DMS53 treated with DMSO at 0.1 percent for 48 hours (cell line): ENCODE results near the gene CSNK1D.
"Not testable (repeated sequence)": the region's sequence is repeated elsewhere in the genome, so short reads cannot be mapped to it uniquely, and the experiment has no call there.

Source experiments
- DNase-seq: peaks from one replicate; lab custom pipeline; 2025; ENCODE audit not compliant: unreplicated experiment; lab: John Stamatoyannopoulos, UW

The CSNK1D gene

DNA sequence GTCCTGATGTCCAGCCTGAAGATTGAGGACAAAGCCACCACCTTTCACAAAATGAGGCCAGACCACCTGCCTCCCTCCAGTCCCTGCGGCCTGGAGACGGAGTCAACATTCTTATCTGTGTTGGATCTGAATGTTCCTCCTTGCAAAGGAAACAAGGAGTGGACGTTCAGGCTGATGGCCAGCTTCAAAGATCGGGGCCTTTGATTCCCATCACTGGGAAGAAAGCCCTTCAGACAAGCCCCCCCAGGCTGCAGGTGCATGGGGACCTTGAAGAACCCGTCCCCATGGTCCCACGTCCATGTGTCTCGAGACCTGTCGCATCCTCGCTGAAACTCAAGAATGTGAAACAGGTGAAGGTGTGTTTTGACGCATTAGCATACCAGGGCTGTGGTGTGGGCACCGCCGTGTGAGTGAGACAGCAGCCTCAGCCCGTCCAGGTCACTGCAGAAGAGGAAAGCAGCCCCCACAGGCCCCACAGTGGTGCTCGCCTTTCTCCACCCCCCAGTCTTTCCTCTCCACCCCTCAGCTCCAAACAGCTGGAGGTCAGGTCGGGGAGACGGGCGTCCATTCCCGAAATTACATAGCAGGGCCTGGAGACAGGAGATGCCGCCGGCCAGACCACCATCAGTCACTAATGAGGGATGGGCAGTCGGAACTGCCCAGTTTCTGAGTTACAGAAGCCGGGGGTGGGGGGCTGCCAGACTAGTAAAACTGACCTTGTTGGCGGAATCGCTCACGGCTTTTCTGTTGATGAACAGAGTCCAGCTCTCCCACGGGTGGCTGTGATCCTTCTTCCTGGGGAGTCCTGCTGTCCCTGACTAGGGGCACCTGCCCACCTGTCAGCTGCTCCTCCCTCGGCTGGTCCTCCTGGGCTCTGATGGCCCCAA is 877 bp upstream of the CSNK1D start:
- no peak for DNase-seq

DNA sequence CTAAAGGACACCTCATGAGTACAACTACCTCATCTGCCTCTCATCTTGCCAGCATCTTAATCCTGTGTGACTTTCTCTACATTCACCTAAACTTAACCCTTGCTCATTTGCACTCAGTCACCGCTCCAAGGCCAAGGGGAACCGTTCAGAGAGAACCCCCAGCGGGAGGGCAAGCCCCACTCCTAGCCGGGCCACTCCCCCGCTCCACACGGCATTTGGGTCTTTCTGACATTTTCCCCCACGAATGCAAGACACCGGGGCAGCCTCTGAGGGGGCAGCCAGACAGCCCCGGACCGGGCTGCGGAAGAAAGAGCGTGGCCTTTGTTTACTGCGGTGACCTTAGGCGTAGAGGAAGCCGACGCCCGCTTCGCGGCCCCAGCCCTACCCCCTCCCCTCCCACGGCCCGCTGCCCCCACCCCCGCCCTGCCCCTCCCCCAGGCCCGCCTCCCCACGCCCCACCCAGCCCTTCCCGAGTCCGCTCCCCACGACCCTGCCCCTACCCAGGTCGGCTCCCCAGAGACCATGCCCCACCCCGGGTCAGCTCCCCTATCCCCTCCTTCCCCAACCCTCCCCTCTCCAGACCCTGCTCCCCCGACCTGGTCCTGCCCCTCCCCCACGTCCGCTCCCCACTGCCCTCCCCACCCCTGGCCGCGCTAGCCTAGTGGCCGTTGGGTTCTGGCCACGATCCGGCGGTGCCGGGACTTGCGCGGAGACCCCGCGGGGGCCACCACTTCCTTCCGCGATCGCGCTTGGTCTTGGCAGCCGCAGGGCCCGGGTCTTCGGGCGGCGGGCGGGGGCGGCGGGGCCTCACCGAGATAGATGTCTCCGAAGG is 789 bp downstream of the CSNK1D start:
- no peak for DNase-seq

DNA sequence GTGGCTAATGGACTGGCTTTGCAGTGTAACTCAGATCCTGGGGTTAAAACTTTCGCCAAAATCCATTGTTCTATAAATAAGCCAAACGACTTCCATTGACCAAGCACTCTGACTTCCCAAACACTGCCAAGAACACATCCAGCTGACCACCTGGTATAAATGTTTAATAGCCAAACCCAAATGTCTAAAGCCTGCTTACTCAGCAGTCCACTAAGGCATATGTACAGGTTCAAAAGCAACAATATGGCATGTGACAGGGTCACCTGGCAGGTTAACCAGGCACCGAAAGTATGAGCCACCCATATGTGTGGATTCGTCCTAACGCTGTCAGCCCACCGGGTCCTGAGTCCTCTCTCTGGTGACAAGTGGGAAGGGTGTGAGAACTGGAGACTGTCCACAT is 2.1 kb downstream of the CSNK1D start:
- no peak for DNase-seq

DNA sequence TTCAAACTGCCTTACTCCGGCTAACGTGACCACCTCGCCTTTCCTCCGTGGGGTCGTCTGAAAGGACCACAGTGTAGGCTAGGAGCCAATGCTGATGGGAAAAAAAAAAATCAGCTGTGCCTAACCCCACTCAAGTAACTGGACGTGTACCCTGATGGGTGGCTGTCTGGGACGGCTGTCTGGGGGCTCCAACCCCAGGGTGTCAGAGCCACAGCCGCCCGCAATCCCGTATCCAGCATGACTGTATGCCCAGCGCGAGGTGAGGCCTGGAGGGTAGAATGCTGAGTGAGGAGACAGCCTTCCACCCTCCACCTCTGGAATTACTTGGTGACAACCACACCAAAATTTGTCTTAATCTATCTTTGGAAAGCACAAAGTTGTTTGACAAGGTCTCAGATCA is 2.8 kb downstream of the CSNK1D start:
- no peak for DNase-seq

DNA sequence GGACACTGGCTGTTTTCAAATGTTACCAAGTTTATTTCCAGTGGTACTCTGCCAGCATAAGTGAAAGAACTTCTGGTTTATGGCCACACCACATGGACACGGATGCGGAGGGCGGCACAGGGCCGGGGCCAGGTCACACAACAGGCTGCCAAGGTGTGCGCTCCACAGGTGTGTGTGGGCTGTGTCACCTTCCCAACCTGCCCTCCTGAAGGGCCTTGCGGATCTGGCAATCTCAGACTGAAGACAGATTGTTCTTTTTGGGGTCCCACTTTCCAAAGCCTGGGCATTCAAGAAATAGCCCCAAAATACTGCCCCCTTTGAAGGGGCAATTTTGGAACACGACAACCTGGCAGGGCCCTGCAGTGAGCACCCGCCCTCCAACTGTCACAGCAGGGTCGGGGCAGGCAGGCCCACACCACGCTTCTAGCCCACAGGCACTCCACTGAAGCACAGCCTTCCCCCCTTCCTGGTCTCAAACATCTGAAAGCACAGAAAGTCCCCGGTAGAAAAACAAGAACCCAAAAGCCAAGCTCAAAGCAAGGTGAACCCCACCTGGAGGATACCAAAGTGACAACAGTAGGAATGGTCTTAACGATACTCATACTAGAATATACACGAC is 3.5 kb downstream of the CSNK1D start:
- DNase-seq: no peak

DNA sequence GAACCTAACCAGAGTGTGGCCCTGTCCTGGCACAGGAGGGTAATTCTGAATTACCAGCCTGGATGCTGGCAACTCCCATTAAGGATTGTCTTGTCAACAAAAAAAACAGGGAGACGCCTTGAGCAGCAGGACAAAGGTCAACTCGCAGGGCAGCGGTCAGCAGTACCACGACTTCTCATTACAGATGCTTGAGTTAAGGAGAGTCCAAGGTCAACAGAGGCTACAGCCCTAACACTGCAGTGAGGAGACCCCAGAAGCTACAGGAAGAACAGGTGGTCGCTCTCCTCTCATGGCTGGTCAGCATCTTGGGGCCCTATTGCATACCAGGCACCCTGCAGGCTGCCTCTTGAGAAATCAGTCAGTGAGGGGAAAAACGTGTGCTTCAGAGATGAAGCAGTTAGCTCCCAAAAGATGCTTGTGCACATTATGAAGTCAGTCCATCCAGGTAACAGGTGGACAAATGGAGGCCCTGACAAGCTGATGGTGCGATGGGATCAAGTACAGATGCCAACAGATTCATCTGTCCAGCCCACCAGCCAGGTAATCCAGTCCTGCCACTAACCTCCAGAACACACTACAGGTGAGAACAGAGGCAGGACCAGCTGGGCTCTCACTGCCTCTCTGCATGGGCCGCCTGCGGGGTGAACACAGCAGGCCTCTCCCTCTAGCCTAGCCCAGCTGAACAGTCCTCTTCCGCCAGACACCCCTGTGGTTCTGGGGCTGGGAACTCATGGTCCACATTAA is 4.2 kb downstream of the CSNK1D start:
- no peak for DNase-seq

DNA sequence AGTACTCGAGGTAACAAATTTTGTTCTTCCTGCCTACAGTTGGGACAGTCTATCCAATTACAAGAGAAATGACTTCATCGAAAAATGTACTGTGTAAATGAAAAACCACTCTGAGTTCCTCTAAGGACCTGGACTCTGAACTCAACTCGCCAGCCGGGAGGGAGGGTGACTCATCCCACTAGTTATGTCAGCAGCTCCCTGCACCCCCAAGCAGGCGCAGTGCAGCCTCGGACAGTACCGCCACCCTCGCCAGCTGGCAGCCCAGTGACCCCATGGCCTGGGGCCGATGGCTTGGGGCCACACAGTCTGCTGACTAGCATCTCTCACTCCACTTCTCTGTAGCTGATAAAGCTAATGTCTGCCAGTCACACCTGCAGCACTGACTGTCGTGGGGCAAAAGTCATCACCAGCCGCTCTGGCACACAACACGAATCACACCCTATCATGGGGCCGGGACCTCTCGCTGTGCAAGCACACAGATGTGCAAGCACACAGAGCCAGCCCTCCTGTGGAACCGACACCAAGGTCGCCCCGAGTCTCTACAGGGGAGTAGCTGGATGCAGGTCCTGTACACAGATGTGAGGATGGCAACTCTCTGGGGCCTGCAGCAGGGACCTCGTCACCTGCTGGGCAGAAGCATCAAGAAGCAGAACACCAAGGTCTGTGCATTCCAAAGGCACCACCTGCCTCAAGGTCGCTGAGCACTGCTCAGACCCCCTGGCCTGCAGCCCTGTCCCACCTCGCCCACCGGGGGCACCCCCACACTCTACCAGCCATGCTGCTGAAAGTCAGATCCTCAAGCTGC is 5.7 kb downstream of the CSNK1D start:
- DNase-seq: peak; percentile 98

DNA sequence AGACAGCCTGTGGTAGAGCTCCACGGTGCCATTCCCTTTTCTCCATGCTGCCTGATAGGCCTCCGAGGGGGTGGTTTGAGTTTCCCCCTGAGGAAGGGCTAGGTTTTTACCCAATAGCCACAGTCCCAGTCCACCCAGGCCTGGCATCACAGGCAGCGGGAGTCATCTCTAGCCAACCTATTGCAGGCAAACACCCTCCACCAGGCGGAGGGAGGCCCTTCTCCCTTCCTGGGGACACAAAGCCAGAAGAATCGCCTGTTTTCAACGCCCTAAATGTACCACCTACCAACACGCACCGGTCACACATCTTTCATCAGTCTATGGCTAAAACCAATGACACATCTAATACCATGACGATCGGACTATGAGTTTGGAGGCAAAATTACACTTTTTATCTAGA is 7.4 kb downstream of the CSNK1D start:
- DNase-seq: no peak

DNA sequence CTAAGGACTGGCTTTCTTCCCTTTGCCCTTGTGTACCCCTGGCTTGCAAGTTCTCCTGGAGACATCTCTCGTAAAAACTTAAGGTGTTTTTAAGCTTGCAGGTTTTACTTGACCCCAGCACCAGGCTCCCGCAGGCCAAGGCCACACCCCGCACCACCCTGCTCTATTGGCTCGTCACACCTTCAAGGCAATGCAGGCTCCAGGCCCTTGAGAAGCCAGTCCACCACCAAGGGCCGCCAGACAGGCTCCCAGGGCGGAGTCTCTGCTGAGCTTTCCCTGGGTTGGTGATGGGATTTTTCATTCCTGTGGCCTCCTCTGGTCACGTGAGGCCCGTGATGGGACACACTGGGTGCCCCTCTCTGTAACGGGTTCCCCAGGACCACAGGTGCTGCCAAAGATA is 9.9 kb downstream of the CSNK1D start:
- DNase-seq: no peak

DNA sequence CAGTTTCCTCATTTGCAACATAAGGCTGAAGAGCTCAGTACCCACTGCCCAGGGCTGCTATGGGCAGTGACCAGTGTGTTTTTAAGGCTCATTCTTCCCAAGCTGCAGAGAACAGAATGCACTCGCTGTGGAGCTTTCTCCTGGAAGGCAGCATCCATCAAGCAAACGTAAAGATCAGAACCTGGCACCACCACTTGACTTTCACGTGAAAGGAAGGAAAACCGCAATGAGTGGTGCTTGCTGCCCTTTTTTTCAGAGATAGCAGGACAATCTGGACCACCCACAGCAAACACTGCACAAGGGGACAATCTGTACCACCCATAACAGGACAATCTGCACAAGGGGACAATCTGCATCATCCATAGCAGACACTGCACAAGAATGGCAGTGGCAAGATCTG is 11.2 kb downstream of the CSNK1D start:
- DNase-seq: no peak

DNA sequence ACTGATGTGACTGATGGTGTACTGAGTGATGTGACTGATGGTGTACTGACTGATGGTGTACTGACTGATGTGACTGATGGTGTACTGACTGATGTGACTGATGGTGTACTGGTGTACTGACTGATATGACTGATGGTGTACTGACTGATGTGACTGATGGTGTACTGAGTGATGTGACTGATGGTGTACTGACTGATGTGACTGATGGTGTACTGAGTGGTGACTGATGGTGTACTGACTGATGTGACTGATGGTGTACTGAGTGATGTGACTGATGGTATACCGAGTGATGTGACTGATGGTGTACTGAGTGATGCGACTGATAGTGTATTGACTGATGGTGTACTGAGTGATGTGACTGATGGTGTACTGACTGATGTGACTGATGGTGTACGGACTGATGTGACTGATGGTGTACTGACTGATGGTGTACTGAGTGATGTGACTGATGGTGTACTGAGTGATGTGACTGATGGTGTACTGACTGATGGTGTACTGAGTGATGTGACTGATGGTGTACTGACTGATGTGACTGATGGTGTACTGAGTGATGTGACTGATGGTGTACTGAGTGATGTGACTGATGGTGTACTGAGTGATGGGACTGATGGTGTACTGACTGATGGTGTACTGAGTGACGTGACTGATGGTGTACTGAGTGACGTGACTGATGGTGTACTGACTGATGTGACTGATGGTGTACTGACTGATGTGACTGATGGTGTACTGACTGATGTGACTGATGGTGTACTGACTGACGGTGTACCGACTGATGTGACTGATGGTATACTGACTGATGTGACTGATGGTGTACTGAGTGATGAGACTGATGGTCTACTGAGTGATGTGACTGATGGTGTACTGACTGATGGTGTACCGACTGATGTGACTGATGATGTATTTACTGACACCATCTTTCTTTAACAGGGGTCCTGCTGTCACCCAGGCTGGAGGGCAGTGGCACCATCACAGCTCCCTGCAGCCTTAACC is 13.2 kb downstream of the CSNK1D start:
- not testable (repeated sequence) for DNase-seq

DNA sequence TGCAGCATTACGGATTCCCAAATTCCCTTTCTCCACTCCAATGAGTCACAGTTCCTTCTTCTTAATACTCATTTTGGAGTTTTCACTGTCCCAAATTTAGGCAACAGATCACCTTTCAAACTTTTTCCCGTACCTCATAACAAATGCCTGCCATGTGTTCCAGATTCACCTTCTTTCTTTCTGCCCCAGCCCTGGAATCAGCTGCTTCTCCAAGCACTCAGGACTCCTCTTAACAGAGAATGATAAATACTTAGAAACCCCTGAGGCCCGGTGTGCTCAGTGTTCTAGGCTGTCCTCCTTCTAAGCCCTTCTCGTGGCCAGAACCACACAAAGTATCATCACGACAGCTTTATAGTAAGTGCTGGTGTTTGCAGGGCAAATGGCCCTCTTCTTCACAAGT is 14.9 kb downstream of the CSNK1D start:
- DNase-seq: no peak

DNA sequence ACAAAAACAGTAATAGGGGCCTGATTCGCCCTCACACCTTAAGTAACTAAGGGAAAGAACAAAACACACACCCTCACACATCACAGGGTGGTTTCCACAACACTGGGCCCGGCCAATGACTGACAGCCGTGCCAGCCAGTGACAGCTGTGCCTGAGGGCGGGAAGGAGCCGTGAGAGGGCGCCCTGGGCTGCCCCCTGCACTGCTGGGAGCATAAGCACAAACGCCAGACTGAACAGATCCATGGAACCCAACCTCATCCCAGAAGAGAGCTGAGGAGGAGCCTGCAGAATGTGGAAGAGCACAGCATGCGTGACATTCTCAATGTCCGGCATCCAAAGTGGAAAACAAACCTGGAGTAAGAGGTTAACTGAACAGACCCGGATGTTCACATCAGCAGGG is 16.0 kb downstream of the CSNK1D start:
- DNase-seq: no peak

DNA sequence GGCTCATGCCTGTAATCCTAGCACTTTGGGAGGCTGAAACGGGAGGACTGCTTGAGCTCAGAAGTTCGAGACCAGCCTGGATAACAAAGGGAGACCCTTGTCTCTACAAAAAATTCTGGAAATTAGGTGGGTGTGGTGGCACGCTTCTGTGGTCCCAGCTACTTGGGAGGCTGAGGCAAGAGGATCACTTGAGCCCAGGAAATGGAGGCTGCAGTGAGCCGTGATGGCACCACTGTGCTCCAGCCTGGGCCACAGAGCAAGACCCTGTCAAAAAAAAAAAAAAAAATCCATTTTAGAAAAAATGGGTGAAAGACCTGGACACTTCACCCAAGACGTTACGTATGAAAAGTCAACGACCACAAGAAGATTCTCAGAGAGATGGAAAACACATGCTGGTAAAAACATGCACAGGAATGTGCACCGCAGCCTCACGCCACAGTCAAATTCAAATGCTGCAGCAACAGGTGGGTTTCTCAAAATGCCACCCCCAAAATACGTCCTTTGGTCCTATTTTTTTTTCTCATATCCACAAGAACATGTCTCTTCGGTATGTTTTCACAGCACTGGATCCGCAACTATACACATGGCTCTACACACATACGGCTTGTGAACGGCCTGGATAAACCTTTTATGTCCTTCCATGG is 17.1 kb downstream of the CSNK1D start:
- DNase-seq: no peak

DNA sequence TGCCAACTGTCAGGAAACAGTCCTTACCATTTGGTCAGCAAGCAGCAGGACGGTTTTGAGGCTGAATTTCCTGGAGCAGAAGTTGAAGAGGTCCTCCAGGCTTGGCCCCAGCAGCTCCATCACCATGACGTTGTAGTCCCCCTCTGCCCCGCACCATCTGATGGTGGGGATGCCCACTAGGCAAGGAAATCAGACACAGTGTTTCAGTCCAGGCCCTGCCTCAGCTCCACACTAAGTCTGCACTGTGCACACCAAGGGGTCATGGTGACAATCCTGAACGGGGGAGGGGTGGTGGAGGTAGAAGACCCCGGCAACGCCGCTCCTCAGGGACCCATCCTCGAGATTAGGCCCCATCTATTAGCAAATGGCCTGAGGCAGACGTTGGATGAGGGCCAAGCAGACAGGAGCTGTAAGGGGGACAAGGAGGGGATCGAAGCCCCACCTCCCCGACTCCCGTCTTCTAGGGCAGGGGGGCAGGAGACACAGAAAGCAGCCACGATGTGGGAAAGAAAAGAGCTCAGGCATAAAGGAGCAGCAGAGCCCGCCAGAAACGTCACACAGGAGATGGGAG is 18.0 kb downstream of the CSNK1D start:
- DNase-seq: no peak

DNA sequence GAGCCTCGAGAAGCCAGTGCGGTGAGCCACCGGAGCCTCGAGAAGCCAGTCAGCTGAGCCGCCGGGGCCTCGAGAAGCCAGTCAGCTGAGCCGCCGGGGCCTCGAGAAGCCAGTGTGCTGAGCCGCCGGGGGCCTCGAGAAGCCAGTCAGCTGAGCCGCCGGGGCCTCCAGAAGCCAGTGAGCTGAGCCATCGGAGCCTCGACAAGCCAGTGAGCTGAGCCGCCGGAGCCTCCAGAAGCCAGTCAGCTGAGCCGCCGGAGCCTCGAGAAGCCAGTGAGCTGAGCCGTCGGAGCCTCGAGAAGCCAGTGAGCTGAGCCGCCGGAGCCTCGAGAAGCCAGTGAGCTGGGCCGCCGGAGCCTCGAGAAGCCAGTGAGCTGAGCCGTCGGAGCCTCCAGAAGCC is 18.8 kb downstream of the CSNK1D start:
- not testable (repeated sequence) for DNase-seq

DNA sequence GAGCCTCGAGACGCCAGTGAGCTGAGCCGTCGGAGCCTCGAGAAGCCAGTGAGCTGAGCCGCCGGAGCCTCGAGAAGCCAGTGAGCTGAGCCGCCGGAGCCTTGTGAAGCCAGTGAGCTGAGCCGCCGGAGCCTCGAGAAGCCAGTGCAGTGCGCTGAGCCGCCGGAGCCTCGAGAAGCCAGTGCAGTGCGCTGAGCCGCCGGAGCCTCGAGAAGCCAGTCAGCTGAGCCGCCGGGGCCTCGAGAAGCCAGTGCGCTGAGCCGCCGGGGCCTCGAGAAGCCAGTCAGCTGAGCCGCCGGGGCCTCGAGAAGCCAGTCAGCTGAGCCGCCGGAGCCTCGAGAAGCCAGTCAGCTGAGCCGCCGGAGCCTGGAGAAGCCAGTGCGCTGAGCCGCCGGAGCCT is 19.4 kb downstream of the CSNK1D start:
- DNase-seq: not testable (repeated sequence)

DNA sequence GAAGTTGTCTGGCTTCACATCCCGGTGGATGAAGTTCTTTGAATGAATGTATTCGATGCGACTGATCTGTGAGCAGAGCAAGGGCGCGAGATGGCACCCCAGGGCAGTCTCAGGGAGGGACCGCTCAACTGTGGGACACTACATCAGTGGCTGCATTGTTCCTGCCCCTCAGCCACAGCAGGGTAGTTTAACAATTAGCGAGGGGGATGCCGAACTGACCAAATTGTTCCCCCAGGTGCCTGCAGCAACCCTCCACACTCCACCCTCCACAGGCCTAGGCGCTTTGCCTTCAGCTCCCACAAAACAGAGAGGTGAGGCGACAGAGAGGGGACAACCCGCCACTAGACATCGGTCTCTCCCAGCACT is 20.3 kb downstream of the CSNK1D start:
- DNase-seq: no peak
